ENCODE results near the gene C18orf32.
"Not testable (repeated sequence)": the region's sequence is repeated elsewhere in the genome, so short reads cannot be mapped to it uniquely, and the experiment has no call there.

DNA sequence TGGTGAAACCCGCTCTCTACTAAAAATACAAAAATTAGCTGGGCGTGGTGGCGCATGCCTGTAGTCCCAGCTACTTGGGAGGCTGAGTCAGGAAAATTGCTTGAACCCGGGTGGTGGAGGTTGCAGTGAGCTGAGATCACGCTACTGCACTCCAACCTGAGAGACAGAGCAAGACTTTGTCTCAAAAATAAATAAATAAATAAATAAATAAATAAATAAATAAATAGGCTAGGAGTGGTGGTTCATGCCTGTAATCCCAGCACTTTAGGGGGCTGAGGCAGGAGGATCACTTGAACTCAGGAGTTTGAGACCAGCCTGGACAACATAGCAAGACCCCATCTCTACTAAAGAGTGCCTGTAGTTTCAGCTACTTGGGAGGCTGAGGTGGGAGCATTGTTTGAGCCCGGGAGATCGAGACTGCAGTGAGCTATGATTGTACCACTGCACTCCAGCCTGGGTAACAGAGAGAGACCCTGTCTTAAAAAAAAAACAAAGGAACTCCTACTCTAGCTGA, 36.6 kb upstream of the C18orf32 start:
- TF ChIP-seq POLR2A, CTCF (IDR thresholded peaks at IDR 0.05): not testable (repeated sequence)

Data from transverse colon (tissue), 3 donors.